Ectodermal cell (in vitro differentiated cells): ENCODE results near the gene USP48.

ENCODE experiments used
- H3K27ac ChIP-seq: 2 replicates; pipeline ENCODE4 v1.7.0; 2013; ENCODE audit warnings: mild to moderate bottlenecking, low read depth, low read length; ENCODE audit not compliant: insufficient read depth, poor library complexity, severe bottlenecking
- H3K27me3 ChIP-seq: 2 replicates; pipeline ENCODE4 v1.7.0; 2013; ENCODE audit warnings: mild to moderate bottlenecking, low read length; ENCODE audit not compliant: insufficient read depth, control insufficient read depth, poor library complexity, severe bottlenecking
- H3K36me3 ChIP-seq: one replicate; pipeline ENCODE4 v1.7.0; 2013; ENCODE audit warnings: low read length; ENCODE audit not compliant: control insufficient read depth, insufficient read depth
- H3K4me1 ChIP-seq: one replicate; pipeline ENCODE4 v1.7.0; 2013; ENCODE audit warnings: low read length; ENCODE audit not compliant: control insufficient read depth, insufficient read depth
- H3K4me3 ChIP-seq: 2 replicates; pipeline ENCODE4 v1.7.0; 2013; ENCODE audit warnings: low read depth, low read length, control low read depth; ENCODE audit not compliant: insufficient read depth
- H3K9me3 ChIP-seq: 2 replicates; pipeline ENCODE4 v1.7.0; 2013; ENCODE audit warnings: mild to moderate bottlenecking, low read length, moderate library complexity; ENCODE audit not compliant: control insufficient read depth
- WGBS, 2 experiments: methylation state at CpG; one replicate each; pipeline ENCODE4 v1.1.7; 2013; ENCODE audit warnings: missing lambda C conversion rate in 2 of 2; 5-methylcytosine and 5-hydroxymethylcytosine counted together

USP48 gene

DNA sequence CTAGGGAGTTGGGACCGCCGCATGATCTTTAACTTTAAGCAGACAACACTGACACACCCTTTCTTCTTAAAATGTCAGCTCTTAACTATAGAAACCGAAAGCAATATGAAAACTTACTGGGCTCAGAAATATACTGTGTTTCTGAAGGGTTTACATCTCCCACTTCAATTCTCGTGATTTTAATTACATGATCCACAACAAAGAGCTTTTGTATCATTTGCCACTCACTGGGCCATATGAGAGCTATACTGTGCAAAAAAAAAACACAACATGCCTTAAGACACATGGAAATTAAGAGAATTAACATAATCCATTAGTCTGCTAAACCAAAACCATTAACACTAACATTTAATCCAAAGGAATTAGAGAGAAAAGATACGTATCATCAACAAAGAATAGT lies 78.8 kb downstream of the USP48 start:
- Histone ChIP-seq H3K27ac (no peak overlapping the region), H3K36me3 (peaks cover 6% of the 10 kb centered on the region), H3K27me3 (no peaks in the 10 kb centered on the region), H3K4me1 (peaks cover 26% of the 10 kb centered on the region), H3K9me3 (no peaks in the 10 kb centered on the region), H3K4me3 (no peak overlapping the region)
- 84 to 97% methylated on average over 4 to 5 of the region's 5 CpGs for WGBS, 2 experiments

DNA sequence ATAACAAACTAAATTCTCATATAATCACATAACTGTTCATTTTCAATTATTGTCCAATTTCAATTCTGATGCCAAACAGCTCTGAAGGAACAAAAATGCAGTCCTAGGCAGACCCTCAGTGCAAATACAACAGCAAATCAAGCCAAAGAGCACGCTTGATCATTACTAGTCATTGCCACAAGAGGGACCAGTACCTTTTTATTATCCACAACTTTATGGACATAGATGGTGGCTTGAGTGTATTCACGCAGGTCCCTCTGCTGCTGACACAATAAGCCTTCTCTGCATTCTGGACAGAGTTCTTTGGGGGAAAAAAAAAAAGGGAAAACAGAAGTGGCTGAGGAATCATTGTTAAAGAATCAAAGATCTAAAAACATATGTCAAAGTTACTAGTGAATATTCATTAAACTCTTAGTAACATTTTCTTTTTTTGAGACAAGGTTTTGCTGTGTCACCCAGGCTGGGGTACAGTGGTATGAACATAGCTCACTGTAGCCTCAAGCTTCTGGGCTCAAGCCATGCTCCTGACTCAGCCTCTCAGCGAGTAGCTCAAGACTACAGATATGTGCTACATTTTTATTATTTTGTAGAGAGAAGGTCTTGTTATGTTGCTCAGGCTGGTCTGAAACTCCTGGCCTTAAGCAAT lies 79.5 kb downstream of the USP48 start:
- Histone ChIP-seq H3K27me3 (no peaks in the 10 kb centered on the region), H3K36me3 (peaks cover 6% of the 10 kb centered on the region), H3K27ac (no peak overlapping the region), H3K9me3 (no peaks in the 10 kb centered on the region), H3K4me3 (no peak overlapping the region), H3K4me1 (peaks cover 26% of the 10 kb centered on the region)
- 92 to 93% methylated on average over 3 of the region's 3 CpGs for WGBS, 2 experiments

DNA sequence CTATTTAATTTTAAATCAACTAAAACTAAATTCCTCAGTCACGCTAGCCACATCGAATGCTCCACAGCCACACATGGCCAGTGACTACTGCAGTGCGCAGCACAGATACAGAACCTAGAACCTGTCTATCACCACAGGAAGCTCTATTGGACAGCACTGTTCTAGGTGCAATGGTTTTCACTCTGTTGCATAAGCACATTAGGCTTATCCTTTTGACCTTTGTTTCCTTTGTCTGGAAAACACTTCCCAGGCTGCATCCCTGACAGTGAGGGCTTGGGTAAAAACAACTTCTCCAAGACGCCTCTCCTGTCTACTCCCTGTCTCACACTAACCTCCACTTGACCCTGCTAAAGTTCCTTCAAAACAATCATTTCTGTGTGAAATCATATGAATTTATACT lies 80.2 kb downstream of the USP48 start:
- Histone ChIP-seq H3K36me3 (peaks cover 6% of the 10 kb centered on the region), H3K27ac (no peak overlapping the region)
- WGBS, 2 experiments, result 92 to 95% methylated on average over 4 of the region's 4 CpGs

DNA sequence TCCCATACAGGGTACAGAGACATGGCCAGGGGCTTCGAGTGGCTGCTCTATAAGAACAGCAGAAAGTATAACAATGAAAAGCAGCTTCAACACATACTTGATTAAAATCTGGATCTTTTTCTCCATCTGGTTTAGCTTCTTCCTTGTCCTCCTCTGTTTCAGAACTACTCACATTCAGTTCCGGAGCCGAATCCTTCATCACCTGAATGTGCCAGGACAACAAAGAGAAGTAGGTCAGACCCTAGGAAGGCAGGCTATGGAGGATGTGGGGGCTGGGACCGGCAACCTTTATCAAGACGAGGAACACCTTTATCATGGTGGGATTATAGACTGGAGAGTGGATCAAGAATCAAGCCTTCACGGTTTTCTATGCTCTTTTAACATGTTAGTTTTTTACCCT lies 81.5 kb downstream of the USP48 start:
- 95 to 99% methylated on average over 5 to 6 of the region's 6 CpGs for WGBS, 2 experiments
- H3K27ac ChIP-seq, result no peak overlapping the region
- H3K4me3 ChIP-seq, result no peak overlapping the region
- peaks cover 6% of the 10 kb centered on the region for H3K36me3 ChIP-seq
- H3K27me3 ChIP-seq, result no peaks in the 10 kb centered on the region
- H3K4me1 ChIP-seq, result peaks cover 17% of the 10 kb centered on the region
- H3K9me3 ChIP-seq, result no peaks in the 10 kb centered on the region

More for the DNA sequence above, 80.2 kb downstream of the USP48 start:
- Histone ChIP-seq H3K27me3 (no peaks in the 10 kb centered on the region), H3K4me3 (no peak overlapping the region), H3K9me3 (no peaks in the 10 kb centered on the region), H3K4me1 (peaks cover 26% of the 10 kb centered on the region)

DNA sequence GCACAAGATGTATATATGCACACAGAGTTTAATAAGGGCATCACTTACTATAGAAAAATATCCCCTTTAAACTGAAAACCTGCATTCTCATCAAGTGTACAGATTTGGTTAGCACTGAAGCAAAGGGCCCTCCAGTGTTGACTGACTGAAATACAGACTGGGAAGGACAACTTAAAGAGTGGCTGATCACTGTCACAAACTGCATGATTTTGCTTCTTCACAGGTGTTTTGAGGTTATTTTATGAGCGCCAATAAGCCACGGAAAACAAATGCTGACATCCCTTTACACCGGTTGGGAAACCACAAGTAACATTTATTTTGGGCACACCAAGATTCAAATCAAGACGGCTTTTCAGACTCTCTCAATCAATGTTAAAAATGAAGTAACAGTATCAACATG lies 82.9 kb downstream of the USP48 start:
- H3K4me1 ChIP-seq, result peaks cover 6% of the 10 kb centered on the region
- peaks cover 6% of the 10 kb centered on the region for H3K36me3 ChIP-seq
- no peak overlapping the region for H3K27ac ChIP-seq
- 93 to 95% methylated on average over 4 of the region's 4 CpGs for WGBS, 2 experiments
- no peak overlapping the region for H3K4me3 ChIP-seq
- H3K9me3 ChIP-seq, result no peaks in the 10 kb centered on the region
- H3K27me3 ChIP-seq, result no peaks in the 10 kb centered on the region

DNA sequence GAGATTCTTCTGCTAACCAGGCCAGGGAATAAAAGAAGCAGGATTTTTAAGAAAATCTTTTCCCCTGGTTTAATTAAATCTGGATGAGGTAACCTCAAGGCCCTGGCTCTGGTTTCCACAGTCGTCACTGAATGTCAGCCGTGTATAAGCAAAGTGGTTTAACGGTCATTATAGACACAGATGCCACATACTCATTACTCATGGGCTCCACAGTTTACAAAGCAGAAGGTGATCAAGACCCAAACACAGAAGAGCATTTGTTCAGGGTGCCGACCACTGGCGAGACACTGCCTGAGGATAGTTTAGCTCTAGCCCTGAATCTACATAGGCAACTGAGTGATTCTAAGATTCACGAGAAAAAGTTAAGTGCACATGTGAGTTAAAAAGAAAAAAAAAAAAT lies 86.0 kb downstream of the USP48 start:
- WGBS, 2 experiments, result 95 to 97% methylated on average over 6 of the region's 6 CpGs
- Histone ChIP-seq H3K27ac (no peak overlapping the region), H3K36me3 (peaks cover 6% of the 10 kb centered on the region), H3K9me3 (no peaks in the 10 kb centered on the region), H3K4me3 (no peak overlapping the region), H3K27me3 (no peaks in the 10 kb centered on the region), H3K4me1 (no peaks in the 10 kb centered on the region)

DNA sequence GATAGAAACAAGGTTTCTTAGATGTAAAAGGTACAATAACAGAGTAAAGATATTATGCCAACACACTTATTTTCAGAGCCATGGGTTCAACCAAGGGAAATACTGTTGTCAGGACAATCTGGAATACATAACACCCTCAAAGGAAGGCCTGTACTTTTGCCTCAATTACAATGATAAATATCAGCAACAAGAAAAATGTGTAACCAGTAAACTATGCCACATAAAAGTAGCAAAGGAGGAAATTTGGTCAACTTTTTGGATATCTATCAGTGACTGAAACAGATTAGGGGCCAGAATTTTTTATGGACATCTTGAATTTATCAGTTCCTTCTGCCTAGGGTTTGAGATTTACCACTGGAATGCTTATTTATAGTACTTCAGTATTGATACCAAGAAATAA lies 89.2 kb downstream of the USP48 start:
- Histone ChIP-seq H3K36me3 (peaks cover 10% of the 10 kb centered on the region), H3K27me3 (no peaks in the 10 kb centered on the region), H3K4me1 (no peaks in the 10 kb centered on the region), H3K9me3 (no peaks in the 10 kb centered on the region), H3K4me3 (no peak overlapping the region), H3K27ac (no peak overlapping the region)

DNA sequence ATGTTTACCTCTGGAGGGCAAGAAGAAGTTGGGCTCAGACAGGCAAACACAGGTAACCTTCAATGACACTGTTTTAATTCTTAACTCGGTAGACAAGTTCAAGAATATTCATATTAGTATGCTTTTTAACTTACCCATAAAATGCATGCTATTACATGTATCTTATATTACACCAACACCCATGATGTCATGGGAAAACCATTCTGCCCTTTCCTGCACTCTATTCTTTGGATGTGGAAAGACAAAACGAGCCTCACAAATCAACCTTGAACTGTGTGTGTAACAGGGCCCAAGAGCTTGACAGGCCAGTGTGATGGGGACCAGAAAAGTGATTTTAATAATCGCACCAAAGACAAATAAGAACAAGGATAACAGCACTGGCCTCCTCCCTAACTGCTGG lies 91.2 kb downstream of the USP48 start:
- Histone ChIP-seq H3K36me3 (peaks cover 13% of the 10 kb centered on the region), H3K27me3 (no peaks in the 10 kb centered on the region), H3K4me3 (no peak overlapping the region), H3K9me3 (no peaks in the 10 kb centered on the region), H3K4me1 (no peaks in the 10 kb centered on the region), H3K27ac (no peak overlapping the region)
- WGBS, 2 experiments, result 97% methylated on average over 2 to 3 of the region's 3 CpGs

DNA sequence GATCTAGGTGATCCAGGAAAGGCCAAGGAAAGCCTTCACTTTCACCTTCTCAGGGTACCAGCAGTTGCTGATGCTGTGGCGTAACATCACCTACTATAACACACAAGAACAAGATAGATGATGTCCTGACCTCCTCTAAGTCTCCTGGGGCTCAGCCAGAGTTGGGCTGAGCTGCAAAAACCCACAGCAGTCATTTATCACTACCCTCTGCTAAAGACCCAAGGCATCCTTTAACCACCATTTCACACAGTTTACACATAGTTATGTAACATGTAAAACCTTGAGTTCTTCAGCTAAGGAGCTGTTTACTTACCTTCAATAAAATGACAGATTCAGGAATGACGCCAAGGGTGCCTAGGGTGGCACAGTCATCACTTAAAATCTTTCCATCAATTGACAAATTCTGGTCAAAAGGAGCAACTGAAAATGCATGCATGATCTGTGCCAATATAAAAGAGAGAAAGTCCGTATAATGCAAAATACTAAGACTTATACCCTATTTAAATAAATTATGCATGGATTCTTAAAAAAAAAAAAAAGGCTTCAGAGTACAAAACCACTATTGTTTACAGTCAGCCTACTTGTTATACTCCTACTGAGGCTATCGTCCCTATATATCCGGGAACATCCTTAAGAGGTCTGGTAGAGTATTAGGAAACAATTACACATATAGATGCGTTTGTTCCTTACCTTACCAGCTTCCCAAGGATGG lies 93.1 kb downstream of the USP48 start:
- Histone ChIP-seq H3K36me3 (peaks cover 22% of the 10 kb centered on the region), H3K27ac (no peak overlapping the region), H3K4me1 (no peaks in the 10 kb centered on the region), H3K9me3 (no peaks in the 10 kb centered on the region), H3K27me3 (no peaks in the 10 kb centered on the region), H3K4me3 (no peak overlapping the region)
- WGBS, 2 experiments, result 95 to 99% methylated on average over 5 of the region's 6 CpGs

DNA sequence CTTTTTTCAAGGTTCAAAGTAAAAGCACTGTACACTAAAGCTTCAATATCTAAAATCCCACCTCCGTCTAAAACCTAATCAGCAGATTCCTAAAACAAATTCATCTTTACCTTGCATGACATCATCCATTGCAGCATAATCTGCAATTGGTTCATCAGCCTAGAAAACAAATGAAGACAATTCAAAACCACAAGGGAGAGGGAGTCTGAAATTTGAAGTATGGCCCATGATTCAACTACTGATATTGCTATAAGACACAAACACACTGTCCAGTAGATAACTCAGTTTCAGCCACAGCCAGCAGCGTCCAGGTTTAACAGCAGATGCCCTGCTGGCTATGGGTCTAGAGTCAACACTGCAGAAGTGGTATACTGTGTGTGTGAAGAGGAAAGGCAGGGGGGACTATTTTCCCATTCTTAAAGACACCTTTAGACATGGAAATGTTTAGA lies 95.8 kb downstream of the USP48 start:
- Histone ChIP-seq H3K9me3 (no peaks in the 10 kb centered on the region), H3K27me3 (no peaks in the 10 kb centered on the region), H3K27ac (no peak overlapping the region), H3K36me3 (peaks cover 22% of the 10 kb centered on the region), H3K4me3 (no peak overlapping the region), H3K4me1 (no peaks in the 10 kb centered on the region)
- 87 to 88% methylated on average over 2 of the region's 2 CpGs for WGBS, 2 experiments
